HG02610 (cell line): ENCODE measurements around the gene RYR3.

Experiments used
- ATAC-seq: cut with Tn5 transposase; IDR thresholded peaks from one replicate; pipeline ENCODE4 v1.9.1; 2021; ENCODE audit warnings: mild to moderate bottlenecking, moderate library complexity; ENCODE audit not compliant: unreplicated experiment

Gene RYR3

GRCh38 chr15:33693166-33693800 is 382.5 kb downstream of the RYR3 start:
- ATAC-seq: no peak

DNA sequence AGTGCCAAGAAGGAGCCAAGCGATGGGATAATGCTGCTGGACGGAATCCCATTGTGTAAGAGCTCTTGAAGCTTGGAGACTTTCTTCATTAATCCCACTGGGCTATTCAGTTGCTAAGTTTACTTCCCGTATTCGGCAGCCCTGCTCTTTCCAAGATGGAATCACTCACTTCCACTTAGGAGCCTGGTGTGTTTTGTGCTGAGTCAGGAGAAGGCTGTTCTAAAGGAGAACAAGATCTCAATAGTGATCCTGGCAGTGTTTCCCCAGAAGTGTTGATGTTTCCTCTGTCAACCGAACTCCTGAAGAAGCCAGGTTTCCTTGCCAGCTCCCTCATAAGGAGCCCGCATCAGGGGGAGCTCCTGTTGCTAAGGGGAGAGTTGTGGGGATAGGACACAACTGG is 387.4 kb downstream of the RYR3 start:
- no peak for ATAC-seq

- no peak for ATAC-seq
Measured at GRCh38 chr15:33699145-33699544, 388.4 kb downstream of the RYR3 start.

- no peak for ATAC-seq
Measured at GRCh38 chr15:33699691-33700447, 389.1 kb downstream of the RYR3 start.

- peak; percentile 57 for ATAC-seq
Measured at GRCh38 chr15:33700695-33701303, 390.0 kb downstream of the RYR3 start.

GRCh38 chr15:33701304-33701696 is 390.5 kb downstream of the RYR3 start:
- ATAC-seq: no peak

- ATAC-seq: no peak
Measured at GRCh38 chr15:33706173-33706572, 395.4 kb downstream of the RYR3 start.

DNA sequence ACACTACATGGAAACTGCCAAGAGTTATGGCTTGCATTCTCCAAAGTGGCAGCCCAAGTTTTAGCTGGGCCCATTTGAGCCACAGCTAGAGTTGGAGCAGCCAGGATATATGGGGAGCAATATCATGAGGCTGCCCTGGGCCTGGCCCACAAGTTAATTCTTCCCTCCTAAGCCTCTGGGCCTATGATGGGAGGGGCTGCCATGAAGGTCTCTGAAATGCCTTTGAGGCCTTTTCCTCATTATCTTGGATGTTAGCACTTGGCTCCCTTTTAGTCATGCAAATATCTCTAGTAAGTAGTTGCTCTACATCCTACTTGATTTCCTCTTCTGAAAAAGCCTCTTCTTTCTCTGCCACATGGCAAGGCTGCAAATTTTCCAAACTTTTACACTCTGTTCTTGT is 400.0 kb downstream of the RYR3 start:
- no peak for ATAC-seq

DNA sequence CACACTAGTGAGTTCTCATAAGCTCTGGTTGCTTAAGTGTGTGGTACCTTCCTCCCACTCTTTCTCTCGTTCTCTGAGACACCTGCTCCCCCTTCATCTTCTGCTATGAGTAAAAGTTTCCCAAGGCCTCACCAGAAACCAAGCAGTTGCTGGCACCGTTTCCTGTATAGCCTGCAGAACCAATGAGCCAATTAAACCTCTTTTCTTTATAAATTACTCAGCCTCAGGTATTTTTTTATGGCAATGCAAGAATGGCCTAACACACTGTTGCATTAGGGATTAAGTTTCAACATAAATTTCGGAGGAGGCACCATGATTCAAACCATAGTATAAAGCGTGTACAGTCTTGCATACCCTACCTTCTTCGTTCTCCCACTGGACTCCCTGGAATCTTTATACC is 405.3 kb downstream of the RYR3 start:
- no peak for ATAC-seq

- ATAC-seq: no peak
Measured at GRCh38 chr15:33720952-33721351, 410.2 kb downstream of the RYR3 start.

DNA sequence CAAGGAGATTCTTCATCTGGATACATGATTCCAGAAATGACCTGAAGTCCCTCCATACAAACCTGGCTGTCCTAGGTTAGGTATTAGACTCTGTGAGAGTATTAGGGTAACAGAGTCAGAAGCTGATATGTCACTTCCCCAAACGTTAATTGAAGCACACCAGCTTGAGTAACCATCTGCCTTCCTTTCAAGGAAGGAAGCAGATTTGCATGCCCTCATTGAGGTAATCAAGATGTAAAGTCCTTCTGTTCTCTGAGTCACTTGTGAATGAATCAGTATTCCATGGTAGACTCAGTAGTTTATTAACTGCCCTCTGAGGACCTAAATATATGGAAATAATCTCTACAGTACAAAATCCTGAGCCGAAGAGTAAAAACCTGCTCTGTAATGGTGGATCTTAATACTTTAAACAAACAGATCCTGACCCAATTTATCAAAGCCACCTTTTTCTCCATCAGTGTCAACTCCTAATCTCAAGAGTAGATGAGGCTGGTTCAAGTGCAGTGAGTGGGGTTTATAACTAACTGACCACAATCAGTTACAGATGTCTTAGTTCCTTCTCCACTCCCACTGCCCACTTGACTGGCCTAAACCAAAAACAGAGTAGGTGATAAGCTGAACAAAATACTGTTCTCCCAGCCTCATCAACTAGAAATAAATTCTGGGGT is 411.4 kb downstream of the RYR3 start:
- no peak for ATAC-seq

DNA sequence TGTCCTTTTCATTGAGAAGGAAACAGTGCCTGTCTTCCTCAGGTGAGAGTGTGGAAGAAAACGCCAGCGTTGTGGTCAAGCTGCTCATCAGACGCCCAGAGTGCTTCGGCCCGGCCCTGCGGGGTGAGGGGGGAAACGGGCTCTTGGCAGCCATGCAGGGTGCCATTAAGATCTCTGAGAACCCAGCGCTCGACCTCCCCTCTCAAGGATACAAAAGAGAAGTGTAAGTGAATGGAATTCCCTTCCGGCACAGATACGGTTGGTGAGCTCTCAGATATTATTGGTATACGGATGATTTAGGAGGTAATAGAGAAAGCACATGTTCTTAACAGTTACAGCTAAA is 411.9 kb downstream of the RYR3 start:
- no peak for ATAC-seq

- ATAC-seq: no peak
Measured at GRCh38 chr15:33724321-33725036, 413.7 kb downstream of the RYR3 start.

DNA sequence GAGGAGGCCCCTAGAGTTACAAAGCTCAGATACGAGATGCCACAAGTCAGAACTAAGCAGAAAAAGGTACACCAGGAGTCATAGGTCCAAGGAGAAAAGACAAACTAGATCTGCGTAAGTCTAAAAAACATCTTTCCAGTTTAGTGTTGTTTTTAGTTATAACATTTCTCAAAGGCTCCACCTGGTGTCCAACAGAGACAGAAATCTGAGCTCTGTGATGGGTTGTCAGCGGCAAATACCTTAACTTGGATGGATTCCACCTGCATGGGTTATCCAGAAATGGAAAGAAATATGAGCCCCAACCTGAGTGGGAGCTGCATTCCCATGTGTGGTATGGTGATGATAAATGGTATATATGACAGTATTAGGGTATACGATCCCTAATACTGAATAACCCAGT is 418.9 kb downstream of the RYR3 start:
- ATAC-seq: no peak

DNA sequence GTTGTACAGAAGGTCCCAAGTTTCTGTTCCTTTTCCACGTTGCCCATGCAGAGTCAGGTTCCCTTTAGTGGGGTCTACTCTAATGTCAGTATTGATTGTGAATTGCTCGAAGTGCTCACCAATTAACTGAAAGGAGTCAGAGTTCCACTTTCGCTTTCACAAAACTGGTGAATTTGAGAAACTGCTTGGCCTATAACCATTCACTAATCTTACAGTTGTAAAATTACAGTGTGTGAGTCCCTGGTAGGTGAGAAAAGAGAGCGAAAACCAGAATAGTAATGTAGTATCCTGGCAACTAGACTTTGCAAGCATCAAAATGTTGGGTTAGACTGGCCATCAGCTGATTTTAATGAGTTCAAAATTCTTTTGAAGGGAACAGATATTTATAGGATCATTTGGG is 420.0 kb downstream of the RYR3 start:
- no peak for ATAC-seq

GRCh38 chr15:33735143-33735542 is 424.4 kb downstream of the RYR3 start:
- no peak for ATAC-seq

DNA sequence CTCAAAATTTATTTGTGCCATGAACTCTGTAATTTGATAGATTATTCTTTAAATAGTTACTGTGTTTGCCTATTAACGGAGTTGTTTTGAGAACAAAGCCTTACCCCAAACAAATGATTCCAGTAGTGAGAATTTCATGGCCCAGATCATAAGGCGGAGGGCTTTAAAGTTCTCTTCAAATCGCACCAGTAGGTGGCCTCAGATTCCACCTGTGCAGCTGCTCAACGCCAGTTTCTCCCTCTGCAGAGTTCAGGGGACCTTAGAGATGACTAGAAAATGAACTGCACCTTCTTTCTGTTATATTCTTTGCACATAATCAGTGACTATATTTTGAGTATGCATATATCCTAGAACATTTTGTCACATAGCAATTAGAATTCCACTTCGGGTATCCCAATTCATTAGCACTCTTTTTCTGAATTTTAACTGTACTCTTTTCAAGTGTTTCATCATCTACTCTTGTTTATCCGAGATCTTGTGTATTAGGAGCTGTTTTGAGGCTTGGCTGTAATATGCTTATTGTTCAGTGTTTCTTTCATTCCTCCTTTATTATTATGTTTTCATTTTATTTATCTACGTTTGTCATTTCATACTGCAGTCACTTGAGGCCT is 425.0 kb downstream of the RYR3 start:
- no peak for ATAC-seq

GRCh38 chr15:33737687-33738601 is 427.2 kb downstream of the RYR3 start:
- no peak for ATAC-seq

- ATAC-seq: no peak
Measured at GRCh38 chr15:33738941-33739664, 428.3 kb downstream of the RYR3 start.
